SK-N-SH treated with all-trans-retinoic acid at 6 μM for 48 hours (cell line): ENCODE measurements around the gene SH3PXD2A.

Experiments
- ATAC-seq: fragments of 200-7000 bp; cut with Tn5 transposase; 3 replicates; pipeline ENCODE4 v1.9.1; 2020; ENCODE audit warnings: mild to moderate bottlenecking, moderate library complexity
- ARNTL ChIP-seq: fragments of 450-650 bp; formaldehyde crosslinking; IDR thresholded peaks from 2 replicates; pipeline ENCODE4 v1.5.0; 2020; ENCODE audit warnings: low read depth, mild to moderate bottlenecking, moderate library complexity, borderline replicate concordance
- BACH2 ChIP-seq: fragments of 250-450 bp; sonication (Bioruptor Pico); IDR thresholded peaks from 2 replicates; pipeline ENCODE4 v1.9.0; 2021; ENCODE audit warnings: mild to moderate bottlenecking, borderline replicate concordance
- CSDC2 ChIP-seq: fragments of 250-450 bp; sonication (Bioruptor Pico); IDR thresholded peaks from 2 replicates; pipeline ENCODE4 v1.5.0; 2020; ENCODE audit warnings: mild to moderate bottlenecking, moderate library complexity
- ESRRG ChIP-seq: fragments of 250-450 bp; sonication (Bioruptor Pico); IDR thresholded peaks from 2 replicates; pipeline ENCODE4 v1.6.1; 2021; ENCODE audit warnings: mild to moderate bottlenecking
- GLIS3 ChIP-seq: fragments of 250-450 bp; sonication (Bioruptor Pico); IDR thresholded peaks from 2 replicates; pipeline ENCODE4 v1.5.0; 2020; ENCODE audit warnings: mild to moderate bottlenecking, moderate library complexity
- ISL1 ChIP-seq: fragments of 250-450 bp; sonication (Bioruptor Pico); IDR thresholded peaks from 2 replicates; pipeline ENCODE4 v2.1.2; 2022; ENCODE audit warnings: mild to moderate bottlenecking, moderate library complexity
- OSR1 ChIP-seq: fragments of 250-450 bp; sonication (Bioruptor Pico); IDR thresholded peaks from 2 replicates; pipeline ENCODE4 v1.8.0; 2022; ENCODE audit warnings: moderate library complexity, mild to moderate bottlenecking, inconsistent platforms
- PPARA ChIP-seq: fragments of 250-450 bp; sonication (Bioruptor Pico); IDR thresholded peaks from 2 replicates; pipeline ENCODE4 v1.5.0; 2020; ENCODE audit warnings: mild to moderate bottlenecking, borderline replicate concordance
- RARB ChIP-seq: fragments of 250-450 bp; sonication (Bioruptor Pico); IDR thresholded peaks from 2 replicates; pipeline ENCODE4 v1.8.0; 2021; ENCODE audit warnings: mild to moderate bottlenecking, moderate library complexity
- SNAI2 ChIP-seq: fragments of 250-450 bp; sonication (Bioruptor Pico); IDR thresholded peaks from 2 replicates; pipeline ENCODE4 v1.5.0; 2020; ENCODE audit warnings: mild to moderate bottlenecking, moderate library complexity
- TCF4 ChIP-seq: fragments of 250-450 bp; sonication (Bioruptor Pico); IDR thresholded peaks from 2 replicates; pipeline ENCODE4 v1.8.0; 2021; ENCODE audit warnings: mild to moderate bottlenecking, moderate library complexity, borderline replicate concordance
- TOX ChIP-seq: fragments of 250-450 bp; sonication (Bioruptor Pico); IDR thresholded peaks from 2 replicates; pipeline ENCODE4 v1.8.0; 2021; ENCODE audit warnings: mild to moderate bottlenecking, moderate library complexity, borderline replicate concordance
- ZC3H10 ChIP-seq: fragments of 250-450 bp; sonication (Bioruptor Pico); IDR thresholded peaks from 2 replicates; pipeline ENCODE4 v1.5.1; 2021; ENCODE audit warnings: mild to moderate bottlenecking, moderate library complexity
- ZFP3 ChIP-seq: fragments of 250-450 bp; sonication (Bioruptor Pico); IDR thresholded peaks from 2 replicates; pipeline ENCODE4 v1.5.0; 2020; ENCODE audit warnings: mild to moderate bottlenecking, moderate library complexity
- ZFP30 ChIP-seq: fragments of 450-650 bp; formaldehyde crosslinking; IDR thresholded peaks from 2 replicates; pipeline ENCODE4 v1.5.0; 2022; ENCODE audit warnings: mild to moderate bottlenecking, moderate library complexity
- ZNF565 ChIP-seq: fragments of 450-650 bp; formaldehyde crosslinking; conservative IDR thresholded peaks from 2 replicates; pipeline ENCODE4 v1.5.0; 2020; ENCODE audit warnings: low read depth, mild to moderate bottlenecking, moderate library complexity
- ZNF70 ChIP-seq: fragments of 450-650 bp; formaldehyde crosslinking; IDR thresholded peaks from 2 replicates; pipeline ENCODE4 v1.5.0; 2020; ENCODE audit warnings: mild to moderate bottlenecking, moderate library complexity
- ZNF8 ChIP-seq: fragments of 450-650 bp; formaldehyde crosslinking; IDR thresholded peaks from 2 replicates; pipeline ENCODE4 v1.5.0; 2020; ENCODE audit warnings: mild to moderate bottlenecking, moderate library complexity
- TF ChIP-seq, protein P1 (sequence below): fragments of 250-450 bp; sonication (Bioruptor Pico); IDR thresholded peaks from 2 replicates; pipeline ENCODE4 v1.5.1; 2020; ENCODE audit warnings: low read depth, mild to moderate bottlenecking, moderate library complexity
- TF ChIP-seq, protein P2 (sequence below): fragments of 250-450 bp; sonication (Bioruptor Pico); IDR thresholded peaks from 2 replicates; pipeline ENCODE4 v1.8.0; 2020; ENCODE audit warnings: mild to moderate bottlenecking, moderate library complexity, borderline replicate concordance
- TF ChIP-seq, protein P3 (sequence below): fragments of 250-450 bp; sonication (Bioruptor Pico); IDR thresholded peaks from 2 replicates; pipeline ENCODE4 v1.5.1; 2021; ENCODE audit warnings: mild to moderate bottlenecking, moderate library complexity
- TF ChIP-seq, protein P4 (sequence below): fragments of 250-450 bp; sonication (Bioruptor Pico); IDR thresholded peaks from 2 replicates; pipeline ENCODE4 v1.5.0; 2020; ENCODE audit warnings: mild to moderate bottlenecking, moderate library complexity
- TF ChIP-seq, protein P5 (sequence below): fragments of 250-450 bp; sonication (Bioruptor Pico); IDR thresholded peaks from 2 replicates; pipeline ENCODE4 v1.8.0; 2021; ENCODE audit warnings: low read depth, mild to moderate bottlenecking, moderate library complexity, borderline replicate concordance

Gene SH3PXD2A

DNA sequence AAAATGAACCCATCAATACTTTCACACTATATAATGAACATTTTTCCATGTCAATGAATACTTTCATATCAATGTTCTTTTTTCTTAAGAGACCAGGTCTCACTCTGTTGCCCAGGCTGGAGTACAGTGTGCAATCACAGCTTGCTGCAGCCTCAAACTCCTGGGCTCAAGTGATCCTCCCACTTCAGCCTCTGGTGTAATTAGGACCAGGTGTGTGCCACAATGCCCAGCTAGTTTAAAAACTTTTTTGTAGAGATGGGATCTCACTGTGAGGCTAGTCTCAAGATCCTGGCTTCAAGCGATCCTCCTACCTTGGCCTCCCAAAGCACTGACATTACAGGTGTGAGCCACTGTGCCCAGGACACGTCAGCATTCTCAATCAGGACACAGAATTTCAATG is 85.2 kb downstream of the SH3PXD2A start:
- no peak for ATAC-seq
- no peak for TF ChIP-seq ARNTL (CRISPR knock-in tag)
- TF ChIP-seq GLIS3 (CRISPR knock-in tag), result no peak
- no peak for TF ChIP-seq RARB
- no peak for TF ChIP-seq TOX (CRISPR knock-in tag)
- TF ChIP-seq SNAI2, result no peak
- TF ChIP-seq ESRRG, result no peak
- TF ChIP-seq, protein P1, sequence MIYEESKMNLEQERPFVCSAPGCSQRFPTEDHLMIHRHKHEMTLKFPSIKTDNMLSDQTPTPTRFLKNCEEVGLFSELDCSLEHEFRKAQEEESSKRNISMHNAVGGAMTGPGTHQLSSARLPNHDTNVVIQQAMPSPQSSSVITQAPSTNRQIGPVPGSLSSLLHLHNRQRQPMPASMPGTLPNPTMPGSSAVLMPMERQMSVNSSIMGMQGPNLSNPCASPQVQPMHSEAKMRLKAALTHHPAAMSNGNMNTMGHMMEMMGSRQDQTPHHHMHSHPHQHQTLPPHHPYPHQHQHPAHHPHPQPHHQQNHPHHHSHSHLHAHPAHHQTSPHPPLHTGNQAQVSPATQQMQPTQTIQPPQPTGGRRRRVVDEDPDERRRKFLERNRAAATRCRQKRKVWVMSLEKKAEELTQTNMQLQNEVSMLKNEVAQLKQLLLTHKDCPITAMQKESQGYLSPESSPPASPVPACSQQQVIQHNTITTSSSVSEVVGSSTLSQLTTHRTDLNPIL (CRISPR knock-in tag), result no peak
- TF ChIP-seq ZC3H10 (CRISPR knock-in tag), result no peak
- no peak for TF ChIP-seq OSR1 (CRISPR knock-in tag)
- TF ChIP-seq CSDC2 (CRISPR knock-in tag), result no peak
- TF ChIP-seq PPARA, result no peak
- TF ChIP-seq, protein P2, sequence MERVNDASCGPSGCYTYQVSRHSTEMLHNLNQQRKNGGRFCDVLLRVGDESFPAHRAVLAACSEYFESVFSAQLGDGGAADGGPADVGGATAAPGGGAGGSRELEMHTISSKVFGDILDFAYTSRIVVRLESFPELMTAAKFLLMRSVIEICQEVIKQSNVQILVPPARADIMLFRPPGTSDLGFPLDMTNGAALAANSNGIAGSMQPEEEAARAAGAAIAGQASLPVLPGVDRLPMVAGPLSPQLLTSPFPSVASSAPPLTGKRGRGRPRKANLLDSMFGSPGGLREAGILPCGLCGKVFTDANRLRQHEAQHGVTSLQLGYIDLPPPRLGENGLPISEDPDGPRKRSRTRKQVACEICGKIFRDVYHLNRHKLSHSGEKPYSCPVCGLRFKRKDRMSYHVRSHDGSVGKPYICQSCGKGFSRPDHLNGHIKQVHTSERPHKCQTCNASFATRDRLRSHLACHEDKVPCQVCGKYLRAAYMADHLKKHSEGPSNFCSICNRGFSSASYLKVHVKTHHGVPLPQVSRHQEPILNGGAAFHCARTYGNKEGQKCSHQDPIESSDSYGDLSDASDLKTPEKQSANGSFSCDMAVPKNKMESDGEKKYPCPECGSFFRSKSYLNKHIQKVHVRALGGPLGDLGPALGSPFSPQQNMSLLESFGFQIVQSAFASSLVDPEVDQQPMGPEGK (CRISPR knock-in tag), result no peak
- no peak for TF ChIP-seq ZNF8 (CRISPR knock-in tag)
- no peak for TF ChIP-seq ISL1 (CRISPR knock-in tag)
- TF ChIP-seq BACH2, result no peak
- TF ChIP-seq ZFP30, result no peak
- TF ChIP-seq TCF4, result no peak
- no peak for TF ChIP-seq ZFP3 (CRISPR knock-in tag)

DNA sequence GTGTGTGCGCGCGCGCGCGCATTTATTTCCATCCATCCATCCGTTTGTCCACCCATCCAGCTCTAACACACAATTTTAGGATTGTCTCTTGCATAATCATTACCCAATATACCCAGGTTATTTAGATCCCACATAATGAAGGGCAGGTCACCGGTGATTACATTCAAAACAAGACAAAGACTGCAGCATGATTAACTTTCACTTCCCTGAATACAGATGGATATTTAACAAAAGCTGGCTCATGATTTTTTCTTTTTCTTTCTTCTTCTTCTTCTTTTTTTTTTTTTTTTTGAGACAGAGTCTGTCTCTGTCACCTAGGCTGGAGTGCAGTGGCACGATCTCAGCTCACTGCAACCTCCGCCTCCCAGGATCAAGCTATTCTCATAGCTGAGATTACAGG is 86.2 kb downstream of the SH3PXD2A start:
- TF ChIP-seq PPARA (no peak), ZNF70 (no peak), BACH2 (no peak), ARNTL (CRISPR knock-in tag) (no peak), ZNF565 (CRISPR knock-in tag) (no peak), TCF4 (no peak), ZFP3 (CRISPR knock-in tag) (no peak), TOX (CRISPR knock-in tag) (no peak), ZC3H10 (CRISPR knock-in tag) (no peak), ZNF8 (CRISPR knock-in tag) (no peak), ZFP30 (no peak), ESRRG (no peak), SNAI2 (no peak), OSR1 (CRISPR knock-in tag) (no peak)
- TF ChIP-seq, protein P3, sequence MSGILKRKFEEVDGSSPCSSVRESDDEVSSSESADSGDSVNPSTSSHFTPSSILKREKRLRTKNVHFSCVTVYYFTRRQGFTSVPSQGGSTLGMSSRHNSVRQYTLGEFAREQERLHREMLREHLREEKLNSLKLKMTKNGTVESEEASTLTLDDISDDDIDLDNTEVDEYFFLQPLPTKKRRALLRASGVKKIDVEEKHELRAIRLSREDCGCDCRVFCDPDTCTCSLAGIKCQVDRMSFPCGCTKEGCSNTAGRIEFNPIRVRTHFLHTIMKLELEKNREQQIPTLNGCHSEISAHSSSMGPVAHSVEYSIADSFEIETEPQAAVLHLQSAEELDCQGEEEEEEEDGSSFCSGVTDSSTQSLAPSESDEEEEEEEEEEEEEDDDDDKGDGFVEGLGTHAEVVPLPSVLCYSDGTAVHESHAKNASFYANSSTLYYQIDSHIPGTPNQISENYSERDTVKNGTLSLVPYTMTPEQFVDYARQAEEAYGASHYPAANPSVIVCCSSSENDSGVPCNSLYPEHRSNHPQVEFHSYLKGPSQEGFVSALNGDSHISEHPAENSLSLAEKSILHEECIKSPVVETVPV (CRISPR knock-in tag), result no peak
- TF ChIP-seq, protein P4, sequence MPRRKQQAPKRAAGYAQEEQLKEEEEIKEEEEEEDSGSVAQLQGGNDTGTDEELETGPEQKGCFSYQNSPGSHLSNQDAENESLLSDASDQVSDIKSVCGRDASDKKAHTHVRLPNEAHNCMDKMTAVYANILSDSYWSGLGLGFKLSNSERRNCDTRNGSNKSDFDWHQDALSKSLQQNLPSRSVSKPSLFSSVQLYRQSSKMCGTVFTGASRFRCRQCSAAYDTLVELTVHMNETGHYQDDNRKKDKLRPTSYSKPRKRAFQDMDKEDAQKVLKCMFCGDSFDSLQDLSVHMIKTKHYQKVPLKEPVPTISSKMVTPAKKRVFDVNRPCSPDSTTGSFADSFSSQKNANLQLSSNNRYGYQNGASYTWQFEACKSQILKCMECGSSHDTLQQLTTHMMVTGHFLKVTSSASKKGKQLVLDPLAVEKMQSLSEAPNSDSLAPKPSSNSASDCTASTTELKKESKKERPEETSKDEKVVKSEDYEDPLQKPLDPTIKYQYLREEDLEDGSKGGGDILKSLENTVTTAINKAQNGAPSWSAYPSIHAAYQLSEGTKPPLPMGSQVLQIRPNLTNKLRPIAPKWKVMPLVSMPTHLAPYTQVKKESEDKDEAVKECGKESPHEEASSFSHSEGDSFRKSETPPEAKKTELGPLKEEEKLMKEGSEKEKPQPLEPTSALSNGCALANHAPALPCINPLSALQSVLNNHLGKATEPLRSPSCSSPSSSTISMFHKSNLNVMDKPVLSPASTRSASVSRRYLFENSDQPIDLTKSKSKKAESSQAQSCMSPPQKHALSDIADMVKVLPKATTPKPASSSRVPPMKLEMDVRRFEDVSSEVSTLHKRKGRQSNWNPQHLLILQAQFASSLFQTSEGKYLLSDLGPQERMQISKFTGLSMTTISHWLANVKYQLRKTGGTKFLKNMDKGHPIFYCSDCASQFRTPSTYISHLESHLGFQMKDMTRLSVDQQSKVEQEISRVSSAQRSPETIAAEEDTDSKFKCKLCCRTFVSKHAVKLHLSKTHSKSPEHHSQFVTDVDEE, result no peak
- TF ChIP-seq, protein P2 (CRISPR knock-in tag), result no peak
- TF ChIP-seq, protein P1 (CRISPR knock-in tag), result no peak
- TF ChIP-seq, protein P5, sequence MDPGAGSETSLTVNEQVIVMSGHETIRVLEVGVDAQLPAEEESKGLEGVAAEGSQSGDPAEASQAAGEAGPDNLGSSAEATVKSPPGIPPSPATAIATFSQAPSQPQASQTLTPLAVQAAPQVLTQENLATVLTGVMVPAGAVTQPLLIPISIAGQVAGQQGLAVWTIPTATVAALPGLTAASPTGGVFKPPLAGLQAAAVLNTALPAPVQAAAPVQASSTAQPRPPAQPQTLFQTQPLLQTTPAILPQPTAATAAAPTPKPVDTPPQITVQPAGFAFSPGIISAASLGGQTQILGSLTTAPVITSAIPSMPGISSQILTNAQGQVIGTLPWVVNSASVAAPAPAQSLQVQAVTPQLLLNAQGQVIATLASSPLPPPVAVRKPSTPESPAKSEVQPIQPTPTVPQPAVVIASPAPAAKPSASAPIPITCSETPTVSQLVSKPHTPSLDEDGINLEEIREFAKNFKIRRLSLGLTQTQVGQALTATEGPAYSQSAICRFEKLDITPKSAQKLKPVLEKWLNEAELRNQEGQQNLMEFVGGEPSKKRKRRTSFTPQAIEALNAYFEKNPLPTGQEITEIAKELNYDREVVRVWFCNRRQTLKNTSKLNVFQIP (CRISPR knock-in tag), result no peak
- no peak for ATAC-seq
